GM06990 (cell line): Measurements from ENCODE around the gene RMDN2.

Experiments
- DNase-seq: peaks from one replicate; pipeline ENCODE4 v3.0.0-alpha.2; 2011; ENCODE audit not compliant: insufficient read length; ENCODE audit errors: extremely low read depth
- H3K27me3 ChIP-seq: replicated peaks from 2 replicates; pipeline ENCODE4 v1.6.0; 2011; ENCODE audit warnings: low read length; ENCODE audit not compliant: control insufficient read depth, insufficient read depth
- H3K36me3 ChIP-seq: 2 replicates; pipeline ENCODE4 v1.5.1; 2011; ENCODE audit warnings: low read length; ENCODE audit not compliant: control insufficient read depth, insufficient read depth
- H3K4me3 ChIP-seq: replicated peaks from 2 replicates; pipeline ENCODE4 v1.5.1; 2011; ENCODE audit warnings: low read depth, mild to moderate bottlenecking, control low read depth, low read length
- CTCF ChIP-seq: IDR thresholded peaks from 2 replicates; pipeline ENCODE4 v1.5.1; 2011; ENCODE audit warnings: low read length, control low read depth, mild to moderate bottlenecking, inconsistent platforms; ENCODE audit not compliant: insufficient read depth, poor library complexity, severe bottlenecking

The RMDN2 gene

GRCh38 chr2:38039121-38039910 lies 114.2 kb downstream of the RMDN2 start:
- no peaks in the 10 kb centered on the region for H3K27me3 ChIP-seq
- no peaks in the 10 kb centered on the region for H3K36me3 ChIP-seq
- no peak overlapping the region for H3K4me3 ChIP-seq
- no peak for TF ChIP-seq CTCF
- DNase-seq: no peak

GRCh38 chr2:38045811-38046210 lies 120.7 kb downstream of the RMDN2 start:
- Histone ChIP-seq H3K36me3 (no peaks in the 10 kb centered on the region), H3K4me3 (no peak overlapping the region), H3K27me3 (no peaks in the 10 kb centered on the region)
- no peak for DNase-seq
- TF ChIP-seq CTCF: no peak

GRCh38 chr2:38056216-38056615 lies 131.1 kb downstream of the RMDN2 start:
- no peak for DNase-seq
- no peak overlapping the region for H3K4me3 ChIP-seq
- H3K36me3 ChIP-seq: no peaks in the 10 kb centered on the region
- no peaks in the 10 kb centered on the region for H3K27me3 ChIP-seq
- no peak for TF ChIP-seq CTCF

GRCh38 chr2:38057651-38058410 lies 132.7 kb downstream of the RMDN2 start:
- Histone ChIP-seq H3K27me3 (no peaks in the 10 kb centered on the region), H3K36me3 (no peaks in the 10 kb centered on the region), H3K4me3 (no peak overlapping the region)
- no peak for TF ChIP-seq CTCF
- DNase-seq: no peak

GRCh38 chr2:38060236-38061018 lies 135.3 kb downstream of the RMDN2 start:
- TF ChIP-seq CTCF: no peak
- H3K27me3 ChIP-seq: no peaks in the 10 kb centered on the region
- no peaks in the 10 kb centered on the region for H3K36me3 ChIP-seq
- no peak for DNase-seq
- H3K4me3 ChIP-seq: no peak overlapping the region
